Caco-2 (cell line): ENCODE measurements around the gene ABO. TPM values are rescaled to one million over a fixed set of nuclear protein-coding genes. Genes with fewer than 3 reads are reported as not detected.
"Not testable (repeated sequence)": the region's sequence is repeated elsewhere in the genome, so short reads cannot be mapped to it uniquely, and the experiment has no call there.

ENCODE experiments used
- BruUV-seq: library from RNA; stranded (reverse); fragments of 400-500 nt; replicated peaks from 2 replicates; lab custom pipeline; 2021; lab: Mats Ljungman, UMichigan
- CTCF ChIA-PET: fragments of 300-600 bp; sonication (Branson Sonifier 250); formaldehyde crosslinking; loops from one replicate; lab custom pipeline; 2022; ENCODE audit warnings: antibody characterized with exemption; lab: Charles Lee
- POLR2A ChIA-PET: fragments of 300-600 bp; sonication (Branson Sonifier 250); formaldehyde crosslinking; loops from one replicate; lab custom pipeline; 2022; ENCODE audit warnings: antibody characterized with exemption; lab: Charles Lee
- DNase-seq, 2 experiments: peaks; one replicate each; pipeline versions ENCODE4 v3.0.0 to v3.0.0-alpha.2; 2020 to 2022
- H3K27me3 ChIP-seq: replicated peaks from 2 replicates; pipeline ENCODE4 v1.6.0; 2011; ENCODE audit warnings: low read length; ENCODE audit not compliant: control insufficient read depth, insufficient read depth
- H3K36me3 ChIP-seq: 2 replicates; pipeline ENCODE4 v1.5.1; 2011; ENCODE audit warnings: low read length; ENCODE audit not compliant: control insufficient read depth, insufficient read depth
- H3K4me1 ChIP-seq: fragments of 250-450 bp; sonication (Bioruptor Pico); 2 replicates; pipeline ENCODE4 v1.5.1; 2020; ENCODE audit warnings: mild to moderate bottlenecking
- H3K4me3 ChIP-seq: 2 replicates; pipeline ENCODE4 v1.5.1; 2011; ENCODE audit warnings: low read depth, mild to moderate bottlenecking, control low read depth, low read length
- H3K9me3 ChIP-seq: fragments of 250-450 bp; sonication (Bioruptor Pico); 2 replicates; pipeline ENCODE4 v1.5.1; 2020; ENCODE audit warnings: mild to moderate bottlenecking, moderate library complexity
- H3K27ac Mint-ChIP-seq: one replicate; pipeline ENCODE4 v1.8.0; 2022; ENCODE audit warnings: mixed read lengths; ENCODE audit not compliant: unreplicated experiment
- H3K27me3 Mint-ChIP-seq: one replicate; pipeline ENCODE4 v1.8.0; 2022; ENCODE audit warnings: mixed read lengths; ENCODE audit not compliant: insufficient read depth, unreplicated experiment
- H3K36me3 Mint-ChIP-seq: one replicate; pipeline ENCODE4 v1.8.0; 2022; ENCODE audit warnings: mild to moderate bottlenecking, mixed read lengths; ENCODE audit not compliant: insufficient read depth, unreplicated experiment
- H3K4me1 Mint-ChIP-seq: one replicate; pipeline ENCODE4 v1.8.0; 2022; ENCODE audit warnings: low read depth, mixed read lengths; ENCODE audit not compliant: unreplicated experiment
- H3K4me3 Mint-ChIP-seq: one replicate; pipeline ENCODE4 v1.8.0; 2022; ENCODE audit warnings: mild to moderate bottlenecking, moderate library complexity, mixed read lengths; ENCODE audit not compliant: unreplicated experiment
- H3K9me3 Mint-ChIP-seq: one replicate; pipeline ENCODE4 v1.8.0; 2022; ENCODE audit warnings: mixed read lengths; ENCODE audit not compliant: unreplicated experiment
- intact Hi-C: fragments of 100-400 bp; cut with micrococcal nuclease; formaldehyde crosslinking; loops from one replicate; pipeline ENCODE4 v1.10.0; 2022; ENCODE audit not compliant: unreplicated experiment
- total RNA-seq: library from RNA; stranded (reverse); gene quantifications from 2 replicates; pipeline ENCODE4 v1.2.3, GENCODE V29; 2022
- TF ChIP-seq, protein P1 (sequence below), 2 experiments: fragments of 200-600 bp in 1 of 2; IDR thresholded peaks; 1 replicate in 1 of 2; 2 replicates in 1 of 2; pipeline versions ENCODE4 v1.5.1 to v1.8.0; 2011 to 2022; ENCODE audit warnings: antibody characterized with exemption in 1 of 2, control low read depth in 1 of 2, inconsistent platforms in 1 of 2, low read depth in 1 of 2, low read length in 1 of 2, mild to moderate bottlenecking in 1 of 2, moderate library complexity in 1 of 2; ENCODE audit not compliant: insufficient read depth in 1 of 2, severe bottlenecking in 1 of 2, unreplicated experiment in 1 of 2

Gene ABO
- total RNA-seq, 1 experiment from 2014 or later: not detected

DNA sequence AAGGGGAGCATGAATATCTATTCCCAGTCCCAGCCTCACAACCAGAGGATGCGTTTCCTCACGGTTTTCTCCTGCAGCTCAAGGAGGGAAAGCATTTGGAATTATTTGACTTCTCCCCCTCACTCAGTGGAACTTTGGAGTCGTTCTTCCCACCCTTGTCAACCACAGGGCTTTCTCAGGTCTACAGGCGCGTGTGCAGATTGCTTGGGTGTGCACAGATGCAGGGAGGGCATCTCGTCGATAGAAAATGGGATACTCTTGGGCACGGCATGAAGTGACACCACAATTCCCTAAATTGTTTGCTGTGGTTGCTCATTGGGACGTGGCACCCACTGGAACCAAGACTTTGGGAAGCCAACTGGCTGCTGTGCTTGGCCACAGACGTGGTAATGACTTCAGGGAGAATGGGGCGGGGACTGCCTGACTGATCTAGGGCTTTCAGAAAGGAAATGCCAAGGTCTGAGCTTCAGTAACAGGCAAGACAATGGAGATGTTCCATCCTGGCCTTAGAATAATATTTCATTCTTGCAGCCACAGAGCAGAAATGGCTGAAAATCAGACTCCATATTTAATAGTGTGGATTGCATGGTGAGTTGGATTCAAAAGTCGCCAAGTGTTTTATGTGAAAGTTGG lies 53.7 kb downstream of the ABO start:
- no peak for DNase-seq
- H3K4me1 ChIP-seq: no peaks in the 10 kb centered on the region
- H3K36me3 ChIP-seq: no peaks in the 10 kb centered on the region
- POLR2A ChIA-PET: no interaction called here
- H3K36me3 Mint-ChIP-seq: no peaks in the 10 kb centered on the region
- no peak overlapping the region for H3K4me3 Mint-ChIP-seq
- peaks cover 20% of the 10 kb centered on the region for H3K27me3 Mint-ChIP-seq
- intact Hi-C loops: no loop called here
- no peak overlapping the region for H3K4me3 ChIP-seq
- H3K9me3 ChIP-seq: no peaks in the 10 kb centered on the region
- no peaks in the 10 kb centered on the region for H3K9me3 Mint-ChIP-seq
- H3K4me1 Mint-ChIP-seq: no peaks in the 10 kb centered on the region
- no peaks in the 10 kb centered on the region for H3K27me3 ChIP-seq
- H3K27ac Mint-ChIP-seq: no peak overlapping the region
- BruUV-seq: no TSS peak
- CTCF ChIA-PET: no interaction called here
- TF ChIP-seq, protein P1, sequence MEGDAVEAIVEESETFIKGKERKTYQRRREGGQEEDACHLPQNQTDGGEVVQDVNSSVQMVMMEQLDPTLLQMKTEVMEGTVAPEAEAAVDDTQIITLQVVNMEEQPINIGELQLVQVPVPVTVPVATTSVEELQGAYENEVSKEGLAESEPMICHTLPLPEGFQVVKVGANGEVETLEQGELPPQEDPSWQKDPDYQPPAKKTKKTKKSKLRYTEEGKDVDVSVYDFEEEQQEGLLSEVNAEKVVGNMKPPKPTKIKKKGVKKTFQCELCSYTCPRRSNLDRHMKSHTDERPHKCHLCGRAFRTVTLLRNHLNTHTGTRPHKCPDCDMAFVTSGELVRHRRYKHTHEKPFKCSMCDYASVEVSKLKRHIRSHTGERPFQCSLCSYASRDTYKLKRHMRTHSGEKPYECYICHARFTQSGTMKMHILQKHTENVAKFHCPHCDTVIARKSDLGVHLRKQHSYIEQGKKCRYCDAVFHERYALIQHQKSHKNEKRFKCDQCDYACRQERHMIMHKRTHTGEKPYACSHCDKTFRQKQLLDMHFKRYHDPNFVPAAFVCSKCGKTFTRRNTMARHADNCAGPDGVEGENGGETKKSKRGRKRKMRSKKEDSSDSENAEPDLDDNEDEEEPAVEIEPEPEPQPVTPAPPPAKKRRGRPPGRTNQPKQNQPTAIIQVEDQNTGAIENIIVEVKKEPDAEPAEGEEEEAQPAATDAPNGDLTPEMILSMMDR (IDR thresholded peaks at IDR 0.05; ENCODE audit: insufficient read depth in 1 of 2, low read depth in 1 of 2, low read length in 1 of 2, severe bottlenecking in 1 of 2, unreplicated experiment in 1 of 2): no peak

DNA sequence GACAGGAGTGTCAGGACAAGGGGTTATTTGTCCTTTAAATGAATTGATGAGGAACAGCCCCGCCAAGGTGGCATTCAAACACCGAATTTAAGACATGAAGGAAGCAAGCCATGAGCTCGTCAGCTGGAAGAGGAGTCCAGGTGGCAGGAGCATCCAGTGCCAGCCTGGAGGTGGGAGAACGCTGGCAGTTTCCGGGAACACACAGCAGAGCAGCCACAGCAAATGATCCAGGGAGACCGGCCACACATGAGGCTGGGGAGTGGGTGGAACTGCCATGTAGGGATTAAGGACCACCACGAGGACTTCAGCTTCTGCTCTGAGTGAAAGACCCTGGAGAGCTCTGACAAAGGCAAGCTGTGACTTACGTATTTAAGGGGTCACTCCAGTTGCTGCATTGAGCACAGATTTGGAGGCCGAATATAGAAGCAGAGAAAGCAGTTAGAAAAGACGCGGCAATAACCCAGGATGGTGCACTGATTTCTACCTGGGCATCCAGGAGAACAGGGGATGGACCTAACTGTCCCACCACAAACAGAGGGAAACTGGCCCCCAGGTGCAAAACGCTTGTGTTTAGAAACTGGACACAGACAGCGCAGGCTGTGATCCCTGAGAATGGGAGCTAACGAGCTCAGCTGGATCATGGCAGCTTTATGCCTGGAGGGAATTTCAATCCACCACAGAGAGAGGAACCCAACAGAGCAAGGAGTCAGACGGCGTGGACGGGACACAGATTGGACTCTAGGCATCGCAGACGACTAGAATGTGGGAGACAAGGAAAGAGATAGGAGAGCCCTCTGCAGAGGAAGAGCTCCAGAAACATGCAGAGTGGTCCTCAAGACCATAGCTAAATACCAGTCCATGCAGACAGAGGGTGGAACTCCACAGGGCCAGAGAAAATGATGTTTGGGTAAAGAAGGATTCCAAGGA lies 56.7 kb downstream of the ABO start:
- not testable (repeated sequence) for BruUV-seq

DNA sequence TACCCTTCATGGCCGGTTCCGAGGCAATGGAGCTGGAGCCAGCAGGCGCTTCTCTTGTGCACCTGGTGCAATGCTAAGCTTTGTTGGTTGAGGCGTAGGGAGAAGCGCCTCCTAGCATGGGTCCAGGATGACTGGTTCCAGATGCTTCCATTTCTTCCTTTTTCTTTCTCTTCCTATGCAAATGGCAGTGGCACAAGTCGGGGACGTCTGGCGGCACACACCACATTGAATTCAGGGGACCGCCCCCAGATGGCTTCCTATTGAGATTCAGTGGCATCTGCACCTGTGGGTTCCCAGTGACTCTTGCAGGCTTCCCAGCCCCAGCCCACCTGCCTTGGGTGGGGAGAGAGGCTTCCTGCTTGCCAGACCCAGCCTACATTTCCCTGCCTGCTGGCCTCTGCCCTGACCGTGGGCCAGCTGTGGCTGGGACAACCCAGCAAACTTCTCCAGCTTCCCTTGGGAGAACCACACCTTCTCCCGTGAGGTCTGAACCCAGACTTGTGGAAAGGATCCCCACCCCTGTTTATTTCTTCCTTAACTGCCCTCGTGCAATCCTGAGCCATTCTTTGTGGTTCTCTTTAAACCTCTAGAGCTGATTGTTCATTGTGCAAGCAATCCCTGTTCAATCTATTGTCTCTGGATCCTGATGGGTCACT lies 57.5 kb downstream of the ABO start:
- H3K4me1 ChIP-seq, H3K4me1 Mint-ChIP-seq, intact Hi-C loops, H3K4me3 Mint-ChIP-seq, H3K27ac Mint-ChIP-seq, H3K36me3 ChIP-seq, H3K4me3 ChIP-seq, H3K36me3 Mint-ChIP-seq, CTCF ChIA-PET, BruUV-seq, H3K9me3 ChIP-seq, H3K27me3 ChIP-seq, DNase-seq, POLR2A ChIA-PET: not testable (repeated sequence)
- peaks cover 23% of the 10 kb centered on the region for H3K9me3 Mint-ChIP-seq
- peaks cover 20% of the 10 kb centered on the region for H3K27me3 Mint-ChIP-seq

More for the DNA sequence above, 56.7 kb downstream of the ABO start:
- DNase-seq, H3K36me3 Mint-ChIP-seq, H3K9me3 ChIP-seq, H3K4me3 ChIP-seq, H3K4me3 Mint-ChIP-seq, H3K36me3 ChIP-seq, H3K4me1 Mint-ChIP-seq, POLR2A ChIA-PET, intact Hi-C loops, H3K27ac Mint-ChIP-seq, H3K4me1 ChIP-seq, H3K27me3 ChIP-seq: not testable (repeated sequence)
- Mint-ChIP-seq H3K9me3 (peaks cover 17% of the 10 kb centered on the region), H3K27me3 (peaks cover 20% of the 10 kb centered on the region)
- CTCF ChIA-PET: interaction anchor here (1.2 kb wide), 1 partner anchor 30 kb away, joined by 4 read pairs; no protein-coding TSS in a partner anchor

DNA sequence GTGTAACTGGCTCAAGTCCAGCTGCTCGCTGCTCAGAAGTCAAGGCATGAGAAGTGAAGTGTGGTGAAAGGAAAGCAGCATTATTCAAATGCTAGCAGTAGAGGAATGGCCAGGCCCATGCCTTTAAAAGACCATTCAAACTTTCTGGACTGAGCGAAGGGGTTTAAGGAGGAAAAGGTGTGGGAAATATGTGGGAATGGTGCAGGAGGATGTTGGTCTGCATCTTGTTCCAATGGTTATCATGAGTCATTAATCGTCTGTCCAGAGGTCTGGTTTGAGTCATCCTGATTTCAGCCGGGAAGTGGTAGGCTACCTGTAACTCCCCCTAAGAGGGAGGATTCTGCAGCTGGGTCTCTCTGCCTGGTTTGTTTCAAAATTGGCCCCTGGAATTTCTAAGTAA lies 60.7 kb downstream of the ABO start:
- H3K27me3 ChIP-seq, H3K4me1 ChIP-seq, H3K36me3 ChIP-seq, intact Hi-C loops, H3K4me3 ChIP-seq, POLR2A ChIA-PET, DNase-seq, H3K4me1 Mint-ChIP-seq, H3K36me3 Mint-ChIP-seq, BruUV-seq, H3K27ac Mint-ChIP-seq, CTCF ChIA-PET, H3K4me3 Mint-ChIP-seq, H3K9me3 ChIP-seq: not testable (repeated sequence)
- Mint-ChIP-seq H3K27me3 (peaks cover 16% of the 10 kb centered on the region), H3K9me3 (peaks cover 23% of the 10 kb centered on the region)
